HepG2 (cell line): ENCODE results near the gene SUV39H2. TPM values are rescaled to one million over a fixed set of nuclear protein-coding genes. Genes with fewer than 3 reads are reported as not detected.

ENCODE experiments used
- ATF6 ChIP-seq: sonication (generic); formaldehyde crosslinking; conservative IDR thresholded peaks from 2 replicates; pipeline ENCODE4 v1.4.0; 2020; ENCODE audit warnings: missing genetic modification reagents
- BHLHE40 ChIP-seq: IDR thresholded peaks from 2 replicates; pipeline ENCODE4 v1.6.1; 2011; ENCODE audit warnings: low read length, improper control_type of control experiment
- CEBPZ ChIP-seq: IDR thresholded peaks from 2 replicates; pipeline ENCODE4 v1.6.1; 2012; ENCODE audit warnings: low read length, improper control_type of control experiment
- CSRNP1 ChIP-seq: sonication (generic); formaldehyde crosslinking; IDR thresholded peaks from 2 replicates; pipeline ENCODE4 v1.8.1; 2023; ENCODE audit warnings: mild to moderate bottlenecking, missing genetic modification reagents
- HBP1 ChIP-seq: IDR thresholded peaks from 2 replicates; pipeline ENCODE4 v1.6.1; 2016; ENCODE audit warnings: low read depth, control low read depth
- HOMEZ ChIP-seq: IDR thresholded peaks from 2 replicates; pipeline ENCODE4 v1.6.1; 2016; ENCODE audit warnings: low read depth
- NRL ChIP-seq: sonication (generic); formaldehyde crosslinking; IDR thresholded peaks from 2 replicates; pipeline ENCODE4 v1.5.0; 2020; ENCODE audit warnings: missing genetic modification reagents, mild to moderate bottlenecking, moderate library complexity, borderline replicate concordance
- PATZ1 ChIP-seq: sonication (generic); formaldehyde crosslinking; IDR thresholded peaks from 2 replicates; pipeline ENCODE4 v1.4.0; 2020; ENCODE audit warnings: missing genetic modification reagents
- SIN3A ChIP-seq: IDR thresholded peaks from 2 replicates; pipeline ENCODE4 v1.6.1; 2011; ENCODE audit warnings: low read depth, mild to moderate bottlenecking, control low read depth, low read length, borderline replicate concordance
- ZBTB25 ChIP-seq: IDR thresholded peaks from 2 replicates; pipeline ENCODE4 v1.6.1; 2018; ENCODE audit warnings: missing genetic modification reagents
- ZMYM4 ChIP-seq: sonication (generic); formaldehyde crosslinking; IDR thresholded peaks from 2 replicates; pipeline ENCODE4 v1.8.1; 2023; ENCODE audit warnings: mild to moderate bottlenecking, missing genetic modification reagents
- ZNF768 ChIP-seq: sonication (generic); formaldehyde crosslinking; IDR thresholded peaks from 2 replicates; pipeline ENCODE4 v1.4.0; 2020; ENCODE audit warnings: missing genetic modification reagents
- ZNF772 ChIP-seq: sonication (generic); formaldehyde crosslinking; IDR thresholded peaks from 2 replicates; pipeline ENCODE4 v1.5.0; 2020; ENCODE audit warnings: mild to moderate bottlenecking, missing genetic modification reagents
- polyA plus RNA-seq, 8 experiments: library from polyadenylated mRNA; depleted of rRNA in 3 of 8; stranded (reverse) in 7 of 8; unstranded in 1 of 8; fragments of >200 nt; fragmentation: Illumina TruSeq in 4 of 8; extraction: Trizol in 4 of 8; gene quantifications; 2 replicates each; pipeline versions ENCODE4 v1.2.1 to v1.2.3, GENCODE V29; 2011 to 2016; ENCODE audit warnings: low read depth in 4 of 8, missing spikeins in 1 of 8, mixed read lengths in 1 of 8; ENCODE audit not compliant: insufficient read depth in 1 of 8
- total RNA-seq, 5 experiments: library from RNA; depleted of rRNA; stranded (reverse); fragments of >200 nt; fragmentation: Illumina TruSeq; extraction: Trizol; gene quantifications; 2 replicates each; pipeline ENCODE4 v1.2.3, GENCODE V29; 2016; ENCODE audit warnings: low read depth in 1 of 5

Gene SUV39H2
- total and polyA plus RNA-seq, 2 of the 13 experiments (the other 11 are each of a cell fraction or from before 2014, with no cell fraction given), result 9.0 to 44.3 TPM

GRCh38 chr10:14878266-14879123, at the start of gene SUV39H2 (continued):
- no peak; the same call in 1 of the 2 replicates for TF ChIP-seq ZNF772
- TF ChIP-seq HBP1 (CRISPR knock-in tag), result peak; percentile 76; the same call in 1 of the 2 replicates
- peak; percentile 17; the same call in 1 of the 2 replicates for TF ChIP-seq ZNF768 (CRISPR knock-in tag)
- 0 out of 2 replicates have a peak, but pooled peaks have one; percentile 60 for TF ChIP-seq ZBTB25 (CRISPR knock-in tag)
- TF ChIP-seq CSRNP1 (CRISPR knock-in tag), result 0 out of 2 replicates have a peak, but pooled peaks have one; percentile 68
- TF ChIP-seq PATZ1 (CRISPR knock-in tag), result peak; percentile 63
- TF ChIP-seq NRL (CRISPR knock-in tag), result no peak
- TF ChIP-seq ATF6, result 0 out of 2 replicates have a peak, but pooled peaks have one; percentile 65
- TF ChIP-seq BHLHE40, result no peak
- peak; percentile 86 for TF ChIP-seq ZMYM4 (CRISPR knock-in tag)
- TF ChIP-seq CEBPZ, result no peak
- peak; percentile 31; the same call in 1 of the 2 replicates for TF ChIP-seq HOMEZ
- peak; percentile 88 for TF ChIP-seq SIN3A
